IMR-90 (cell line): ENCODE results near the gene IL2RG. TPM values are rescaled to one million over a fixed set of nuclear protein-coding genes. Genes with fewer than 3 reads are reported as not detected.

Source experiments
- ATAC-seq: fragments of 200-7000 bp; cut with Tn5 transposase; 2 replicates; pipeline ENCODE4 v1.9.1; 2020; ENCODE audit warnings: low read depth, mild to moderate bottlenecking, moderate library complexity
- BruUV-seq: library from RNA; stranded (reverse); fragments of 400-500 nt; replicated peaks from 2 replicates; lab custom pipeline; 2021; lab: Mats Ljungman, UMichigan
- CTCF ChIA-PET: fragments of 300-600 bp; formaldehyde crosslinking; extraction: SDS; loops from one replicate; lab custom pipeline; 2021; ENCODE audit warnings: antibody characterized with exemption; lab: Yijun Ruan, JAX
- POLR2A ChIA-PET: fragments of 300-600 bp; sonication (Branson Sonifier 250); formaldehyde crosslinking; loops from one replicate; lab custom pipeline; 2022; ENCODE audit warnings: antibody characterized with exemption; ENCODE audit not compliant: unreplicated experiment; lab: Charles Lee
- DNase-seq: peaks from one replicate; pipeline ENCODE4 v3.0.0; 2013
- H2AFZ ChIP-seq: replicated peaks from 2 replicates; pipeline ENCODE3; 2013; ENCODE audit warnings: low read length, mild to moderate bottlenecking; ENCODE audit not compliant: poor library complexity
- H2AK5ac ChIP-seq: 2 replicates; pipeline ENCODE4 v1.6.1; 2013; ENCODE audit warnings: low read depth, low read length, inconsistent platforms
- H2AK9ac ChIP-seq: replicated peaks from 2 replicates; pipeline ENCODE3; 2013; ENCODE audit warnings: mild to moderate bottlenecking, low read depth, low read length, moderate library complexity; ENCODE audit not compliant: poor library complexity
- H2BK120ac ChIP-seq: 2 replicates; pipeline ENCODE4 v1.6.1; 2013; ENCODE audit warnings: low read depth, low read length, inconsistent platforms
- H2BK15ac ChIP-seq: 3 replicates; pipeline ENCODE4 v1.6.1; 2013; ENCODE audit warnings: low read depth, low read length, inconsistent platforms
- H2BK20ac ChIP-seq: 2 replicates; pipeline ENCODE4 v1.6.1; 2013; ENCODE audit warnings: low read depth, mild to moderate bottlenecking, inconsistent platforms, low read length, moderate library complexity
- H2BK5ac ChIP-seq: 2 replicates; pipeline ENCODE4 v1.6.1; 2013; ENCODE audit warnings: mild to moderate bottlenecking, low read depth, low read length, inconsistent platforms; ENCODE audit not compliant: poor library complexity, severe bottlenecking
- H3K14ac ChIP-seq: replicated peaks from 2 replicates; pipeline ENCODE4 v1.6.1; 2013; ENCODE audit warnings: low read depth, low read length, inconsistent platforms
- H3K18ac ChIP-seq: 2 replicates; pipeline ENCODE4 v1.6.1; 2013; ENCODE audit warnings: low read depth, low read length, control low read depth
- H3K23ac ChIP-seq: 2 replicates; pipeline ENCODE4 v1.6.1; 2013; ENCODE audit warnings: low read depth, low read length, inconsistent platforms
- H3K27ac ChIP-seq: 2 replicates; pipeline ENCODE4 v1.5.1; 2013; ENCODE audit warnings: mild to moderate bottlenecking, control low read depth, low read length; ENCODE audit not compliant: insufficient read depth
- H3K27me3 ChIP-seq: 2 replicates; pipeline ENCODE4 v1.6.1; 2013; ENCODE audit warnings: low read length; ENCODE audit not compliant: control insufficient read depth, insufficient read depth
- H3K36me3 ChIP-seq: 2 replicates; pipeline ENCODE4 v1.6.1; 2013; ENCODE audit warnings: low read length, mixed read lengths; ENCODE audit not compliant: control insufficient read depth, insufficient read depth
- H3K4ac ChIP-seq: 2 replicates; pipeline ENCODE4 v1.6.1; 2013; ENCODE audit warnings: low read depth, low read length, inconsistent platforms
- H3K4me1 ChIP-seq: 2 replicates; pipeline ENCODE4 v1.6.1; 2013; ENCODE audit warnings: low read length, mixed read lengths; ENCODE audit not compliant: control insufficient read depth, insufficient read depth
- H3K4me2 ChIP-seq: 2 replicates; pipeline ENCODE4 v1.6.1; 2013; ENCODE audit warnings: low read depth, mild to moderate bottlenecking, control low read depth, low read length, moderate library complexity
- H3K4me3 ChIP-seq: 2 replicates; pipeline ENCODE4 v1.5.1; 2013; ENCODE audit warnings: low read depth, mild to moderate bottlenecking, control low read depth, low read length, moderate library complexity; ENCODE audit not compliant: insufficient read depth
- H3K56ac ChIP-seq: 2 replicates; pipeline ENCODE4 v1.6.1; 2013; ENCODE audit warnings: low read length, inconsistent platforms; ENCODE audit not compliant: insufficient read depth; ENCODE audit errors: extremely low read depth
- H3K79me1 ChIP-seq, 2 experiments: 2 replicates each; pipeline ENCODE4 v1.6.1; 2013; ENCODE audit warnings: low read length in 2 of 2, inconsistent platforms in 1 of 2, low read depth in 1 of 2
- H3K9ac ChIP-seq: 2 replicates; pipeline ENCODE4 v1.6.1; 2013; ENCODE audit warnings: low read depth, low read length, control low read depth
- H3K9me1 ChIP-seq: 2 replicates; pipeline ENCODE4 v1.6.1; 2013; ENCODE audit warnings: low read length, inconsistent platforms; ENCODE audit not compliant: insufficient read depth
- H3K9me3 ChIP-seq: 2 replicates; pipeline ENCODE4 v1.6.1; 2013; ENCODE audit warnings: low read length; ENCODE audit not compliant: control insufficient read depth, insufficient read depth
- H4K20me1 ChIP-seq: 2 replicates; pipeline ENCODE4 v1.6.1; 2013; ENCODE audit warnings: low read length, inconsistent platforms; ENCODE audit not compliant: insufficient read depth
- H4K5ac ChIP-seq: 2 replicates; pipeline ENCODE4 v1.6.1; 2013; ENCODE audit warnings: mild to moderate bottlenecking, low read depth, low read length, control low read depth
- H4K8ac ChIP-seq, 2 experiments: 2 replicates each; pipeline ENCODE4 v1.6.1; 2013; ENCODE audit warnings: low read depth in 2 of 2, low read length in 2 of 2, control low read depth in 1 of 2, inconsistent platforms in 1 of 2
- H4K91ac ChIP-seq: 2 replicates; pipeline ENCODE4 v1.6.1; 2013; ENCODE audit warnings: low read depth, low read length, inconsistent platforms; ENCODE audit not compliant: insufficient read depth
- NFE2L2 ChIP-seq: fragments of 150-350 bp; IDR thresholded peaks from 2 replicates; pipeline ENCODE4 v1.6.1; 2016; ENCODE audit warnings: low read depth, mild to moderate bottlenecking, low read length
- WGBS, 2 experiments: methylation state at CpG; one replicate each; pipeline versions ENCODE4 v1.1.5 to v1.1.7; 2013; ENCODE audit warnings: missing lambda C conversion rate in 2 of 2; ENCODE audit not compliant: insufficient read length in 1 of 2; ENCODE audit errors: extremely low coverage in 2 of 2; 5-methylcytosine and 5-hydroxymethylcytosine counted together
- dilution Hi-C: fragments of 300-500 bp; cut with HindIII; formaldehyde crosslinking; loops from one replicate; pipeline ENCODE4 v1.14.3; 2018; ENCODE audit warnings: low sequenced_read_pairs; ENCODE audit not compliant: unreplicated experiment
- in situ Hi-C: fragments of 300-500 bp; cut with MboI; formaldehyde crosslinking; loops from 3 replicates; pipeline ENCODE4 v1.14.3; 2019; ENCODE audit warnings: low sequenced_read_pairs, inconsistent platforms, mixed read lengths
- intact Hi-C: fragments of 100-400 bp; cut with micrococcal nuclease; formaldehyde crosslinking; loops from 2 replicates; pipeline ENCODE4 v1.10.0; 2022
- polyA plus RNA-seq, 3 experiments: library from polyadenylated mRNA; depleted of rRNA; stranded (reverse); fragments of >200 nt; gene quantifications; 2 replicates each; pipeline ENCODE4 v1.2.3, GENCODE V29; 2012; ENCODE audit warnings: low replicate concordance in 1 of 3
- total RNA-seq: library from RNA; depleted of rRNA; stranded (reverse); fragments of >200 nt; gene quantifications from 2 replicates; pipeline ENCODE4 v1.2.3, GENCODE V29; 2012
- TF ChIP-seq, protein P1 (sequence below): fragments of 150-350 bp; IDR thresholded peaks from 2 replicates; pipeline ENCODE4 v1.6.1; 2017; ENCODE audit warnings: mild to moderate bottlenecking, antibody characterized with exemption, low read length, low read depth

Gene IL2RG
- total and polyA plus RNA-seq, 2 of the 4 experiments (the other 2 are of a cell fraction) = not detected

DNA sequence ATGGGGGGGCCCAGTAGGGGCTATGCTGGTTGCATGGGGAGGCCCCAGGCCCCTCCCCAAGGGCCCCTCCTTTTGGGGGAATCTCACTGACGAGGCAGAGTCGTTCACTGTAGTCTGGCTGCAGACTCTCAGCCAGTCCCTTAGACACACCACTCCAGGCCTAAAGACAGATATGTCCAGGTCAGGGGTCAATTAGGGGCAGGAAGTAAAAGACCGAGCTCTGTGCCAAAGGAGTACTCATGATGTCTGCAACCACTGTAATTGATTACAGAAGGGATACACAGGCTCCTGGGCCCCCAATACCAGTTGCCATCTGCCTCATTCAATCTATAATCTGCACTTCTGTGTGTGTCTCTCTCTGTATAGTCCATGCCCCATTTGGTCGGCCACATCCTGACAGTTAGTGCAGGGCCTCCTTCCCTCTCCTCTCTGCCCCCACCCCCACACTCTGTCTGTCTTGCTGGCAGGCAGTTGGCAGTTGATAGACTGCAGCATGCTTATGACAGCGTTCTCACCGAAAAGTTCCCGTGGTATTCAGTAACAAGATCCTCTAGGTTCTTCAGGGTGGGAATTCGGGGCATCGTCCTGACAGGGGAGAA is 3.5 kb downstream of the IL2RG start:
- Histone ChIP-seq H2AK9ac (no peak overlapping the region), H4K8ac (no peak overlapping the region), H3K4me2 (no peak overlapping the region), H4K20me1 (no peaks in the 10 kb centered on the region), H2AFZ (no peak overlapping the region), H3K9me1 (no peaks in the 10 kb centered on the region), H3K18ac (no peak overlapping the region), H3K23ac (no peak overlapping the region), H3K27ac (no peak overlapping the region), H3K56ac (no peak overlapping the region), H4K91ac (no peak overlapping the region), H2AK5ac (no peak overlapping the region), H3K9me3 (no peaks in the 10 kb centered on the region), H4K5ac (no peak overlapping the region), H2BK15ac (no peak overlapping the region), H3K27me3 (peaks cover 19% of the 10 kb centered on the region), H2BK5ac (no peak overlapping the region), H3K9ac (no peak overlapping the region), H2BK120ac (no peak overlapping the region), H3K79me1 (no peaks in the 10 kb centered on the region), H3K4ac (no peak overlapping the region), H2BK20ac (no peak overlapping the region), H3K4me3 (no peak overlapping the region), H3K4me1 (no peaks in the 10 kb centered on the region), H3K36me3 (no peaks in the 10 kb centered on the region), H3K14ac (no peak overlapping the region)
- in situ Hi-C loops = no loop called here
- no TSS peak for BruUV-seq
- POLR2A ChIA-PET = no interaction called here
- WGBS, 2 experiments = no CpG with 5 or more reads among the region's 9 CpGs
- intact Hi-C loops = no loop called here
- TF ChIP-seq, protein P1, sequence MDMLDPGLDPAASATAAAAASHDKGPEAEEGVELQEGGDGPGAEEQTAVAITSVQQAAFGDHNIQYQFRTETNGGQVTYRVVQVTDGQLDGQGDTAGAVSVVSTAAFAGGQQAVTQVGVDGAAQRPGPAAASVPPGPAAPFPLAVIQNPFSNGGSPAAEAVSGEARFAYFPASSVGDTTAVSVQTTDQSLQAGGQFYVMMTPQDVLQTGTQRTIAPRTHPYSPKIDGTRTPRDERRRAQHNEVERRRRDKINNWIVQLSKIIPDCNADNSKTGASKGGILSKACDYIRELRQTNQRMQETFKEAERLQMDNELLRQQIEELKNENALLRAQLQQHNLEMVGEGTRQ = no peak
- no peak for TF ChIP-seq NFE2L2
- ATAC-seq (no peak), DNase-seq (no peak)
- dilution Hi-C loops = no loop called here
- CTCF ChIA-PET = no interaction called here
